ENCODE measurements around the gene SNX20. TPM values are rescaled to one million over a fixed set of nuclear protein-coding genes. Genes with fewer than 3 reads are reported as not detected.

SNX20 gene
- total RNA-seq, 4 donors from 2014 or later: 0.20 to 4.3 (median 2.6) TPM

DNA sequence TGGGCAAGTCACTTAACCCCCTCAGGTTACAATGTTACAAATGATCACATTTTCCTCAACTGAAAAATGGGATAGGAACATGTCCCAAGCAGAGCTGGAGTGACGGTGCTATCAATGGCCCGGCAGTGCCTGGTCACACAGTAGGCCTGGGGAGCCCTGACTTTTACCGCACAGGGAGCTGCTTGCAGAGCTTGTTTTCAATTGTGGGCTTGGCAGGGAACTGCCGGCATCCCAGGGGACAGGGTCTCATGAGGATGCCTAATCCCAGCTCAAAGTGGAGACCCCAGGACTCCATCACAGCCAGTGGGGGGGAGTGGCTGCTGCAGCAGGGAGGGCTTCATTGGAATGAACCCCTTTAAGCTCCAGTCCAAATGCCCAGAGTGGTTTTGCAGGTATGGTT lies 11.4 kb downstream of the SNX20 start:
- TF ChIP-seq POLR2A (IDR thresholded peaks at IDR 0.05) (no peak), POLR2AphosphoS5 (IDR thresholded peaks at IDR 0.05) (no peak), EP300 (IDR thresholded peaks at IDR 0.05; ENCODE audit: low read depth) (no peak)
- TF ChIP-seq, protein P1, sequence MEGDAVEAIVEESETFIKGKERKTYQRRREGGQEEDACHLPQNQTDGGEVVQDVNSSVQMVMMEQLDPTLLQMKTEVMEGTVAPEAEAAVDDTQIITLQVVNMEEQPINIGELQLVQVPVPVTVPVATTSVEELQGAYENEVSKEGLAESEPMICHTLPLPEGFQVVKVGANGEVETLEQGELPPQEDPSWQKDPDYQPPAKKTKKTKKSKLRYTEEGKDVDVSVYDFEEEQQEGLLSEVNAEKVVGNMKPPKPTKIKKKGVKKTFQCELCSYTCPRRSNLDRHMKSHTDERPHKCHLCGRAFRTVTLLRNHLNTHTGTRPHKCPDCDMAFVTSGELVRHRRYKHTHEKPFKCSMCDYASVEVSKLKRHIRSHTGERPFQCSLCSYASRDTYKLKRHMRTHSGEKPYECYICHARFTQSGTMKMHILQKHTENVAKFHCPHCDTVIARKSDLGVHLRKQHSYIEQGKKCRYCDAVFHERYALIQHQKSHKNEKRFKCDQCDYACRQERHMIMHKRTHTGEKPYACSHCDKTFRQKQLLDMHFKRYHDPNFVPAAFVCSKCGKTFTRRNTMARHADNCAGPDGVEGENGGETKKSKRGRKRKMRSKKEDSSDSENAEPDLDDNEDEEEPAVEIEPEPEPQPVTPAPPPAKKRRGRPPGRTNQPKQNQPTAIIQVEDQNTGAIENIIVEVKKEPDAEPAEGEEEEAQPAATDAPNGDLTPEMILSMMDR (IDR thresholded peaks at IDR 0.05): no peak
- Histone ChIP-seq H3K9me3 (peaks cover 15 to 25% of the 10 kb centered on the region in 2 donors), H3K4me3 (no peak overlapping the region), H3K27ac (no peak overlapping the region), H3K36me3 (peaks cover 0 to 8% (median 0%) of the 10 kb centered on the region in 4 donors), H3K27me3 (no peaks in the 10 kb centered on the region), H3K4me1 (peaks cover 0 to 8% (median 4%) of the 10 kb centered on the region in 4 donors)
- no peak for DNase-seq
- in situ Hi-C loops (cut with MboI; ENCODE audit: low pct_ligation_motif_present in 1 of 4, low pct_unique_long_range_greater_than_20kb in 1 of 4, low sequenced_read_pairs in 3 of 4) (loop anchor here (10.0 to 25.0 kb wide), 5 partner anchors 295 to 645 kb away; partner anchors contain the start of genes BRD7 (in 2 of the 4) and CNEP1R1 (in 1 of the 4)), intact Hi-C loops (cut with DNase I; ENCODE audit: low total_unique reads) (loop anchor here (10.0 kb wide), 1 partner anchor 295 kb away; no protein-coding TSS in a partner anchor)
- 100% methylated on average over 4 of the region's 4 CpGs; no CpG with 5 or more reads in 1 of the 2 donors for WGBS, 2 donors (ENCODE audit: low coverage in 1 of 2)

DNA sequence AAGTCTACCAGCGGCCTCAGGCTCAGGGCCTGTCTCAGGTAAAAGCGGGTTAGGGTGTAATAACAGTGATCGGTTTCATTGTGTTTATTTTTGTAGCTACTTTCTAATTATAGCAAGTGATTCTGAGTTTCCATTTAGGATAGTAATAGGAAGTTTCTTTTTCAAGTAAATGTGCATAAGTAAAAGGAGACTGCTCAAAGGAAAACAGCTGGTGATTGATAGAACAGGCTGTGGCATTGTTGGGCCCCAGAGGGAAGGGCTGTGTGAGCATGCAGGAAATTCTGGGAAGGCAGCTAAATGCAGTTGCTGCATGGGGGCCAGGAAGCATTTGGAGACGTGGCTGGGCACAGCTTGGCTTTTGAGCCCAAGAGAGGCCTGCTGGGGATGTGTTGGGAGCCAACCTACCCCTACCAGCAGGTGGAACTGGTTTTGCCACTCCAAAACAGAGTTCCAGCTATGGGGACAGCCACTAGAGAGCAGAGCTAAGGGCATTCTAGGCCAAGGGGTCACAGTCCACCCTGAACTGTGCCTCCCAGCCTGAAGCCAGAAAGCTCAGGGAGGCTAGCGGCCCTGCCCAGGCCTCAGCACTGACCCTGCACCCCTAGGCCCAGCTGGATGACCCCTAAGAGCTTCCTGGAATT lies 12.6 kb downstream of the SNX20 start:
- H3K27me3 ChIP-seq: no peaks in the 10 kb centered on the region
- H3K4me3 ChIP-seq: no peak overlapping the region
- in situ Hi-C loops (cut with MboI; ENCODE audit: low pct_ligation_motif_present in 1 of 4, low pct_unique_long_range_greater_than_20kb in 1 of 4, low sequenced_read_pairs in 3 of 4) (loop anchor here (10.0 to 25.0 kb wide), 5 partner anchors 294 to 644 kb away; partner anchors contain the start of genes BRD7 (in 2 of the 4) and CNEP1R1 (in 1 of the 4)), intact Hi-C loops (cut with DNase I; ENCODE audit: low total_unique reads) (loop anchor here (10.0 kb wide), 1 partner anchor 294 kb away; no protein-coding TSS in a partner anchor)
- TF ChIP-seq POLR2AphosphoS5 (IDR thresholded peaks at IDR 0.05) (no peak), EP300 (IDR thresholded peaks at IDR 0.05; ENCODE audit: low read depth) (no peak), POLR2A (IDR thresholded peaks at IDR 0.05) (no peak)
- TF ChIP-seq, protein P1 (IDR thresholded peaks at IDR 0.05): no peak
- peaks cover 15 to 23% of the 10 kb centered on the region in 2 donors for H3K9me3 ChIP-seq
- peaks cover 0 to 10% (median 6%) of the 10 kb centered on the region in 4 donors for H3K4me1 ChIP-seq
- 75 to 87% methylated on average over 3 to 5 of the region's 5 CpGs for WGBS, 2 donors (ENCODE audit: low coverage in 1 of 2)
- no peak overlapping the region for H3K27ac ChIP-seq
- DNase-seq: no peak
- H3K36me3 ChIP-seq: peaks cover 0 to 3% (median 0%) of the 10 kb centered on the region in 4 donors

DNA sequence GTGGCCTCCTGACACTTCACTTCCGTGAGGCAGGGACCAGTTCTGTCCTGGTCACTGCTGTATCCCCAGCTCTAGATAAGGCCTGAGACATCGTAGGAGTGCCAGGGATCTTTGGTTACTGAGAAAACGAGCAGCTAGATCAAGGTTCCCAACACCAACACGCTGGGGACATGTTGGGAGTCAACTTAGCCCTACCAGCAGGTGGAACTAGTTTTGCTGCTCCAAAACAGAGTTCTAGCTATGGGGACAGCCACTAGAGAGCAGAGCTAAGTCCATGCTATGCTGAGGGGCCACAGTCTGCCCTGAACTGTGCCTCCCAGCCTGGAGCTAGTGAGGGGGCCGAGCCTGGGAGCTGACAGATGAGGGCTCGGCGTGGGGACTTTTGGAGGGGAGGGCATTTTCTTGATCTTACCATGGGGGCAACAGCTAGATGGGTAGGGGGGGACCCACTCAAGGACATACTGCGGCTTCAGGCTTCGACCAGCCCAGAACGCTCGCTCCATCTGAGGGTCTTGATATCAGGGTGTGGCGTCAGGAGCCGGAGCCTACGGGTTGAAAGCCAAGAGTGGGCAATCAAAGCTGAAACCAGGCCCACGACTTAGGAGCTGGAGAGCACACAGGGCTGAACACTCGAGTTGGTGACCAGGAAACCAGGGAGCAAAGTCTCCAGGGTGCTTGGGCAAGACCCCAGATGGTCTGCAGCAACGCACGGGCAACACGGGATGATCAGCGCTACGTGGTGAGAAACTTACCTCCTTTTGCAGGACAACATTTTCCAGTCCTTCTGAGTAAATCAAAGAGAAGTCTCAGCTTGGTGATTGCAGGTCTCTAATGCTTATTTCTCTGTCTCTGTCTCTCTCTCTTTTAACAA lies 13.4 kb downstream of the SNX20 start:
- H3K36me3 ChIP-seq: no peaks in the 10 kb centered on the region
- TF ChIP-seq EP300 (IDR thresholded peaks at IDR 0.05; ENCODE audit: low read depth) (no peak), POLR2A (IDR thresholded peaks at IDR 0.05) (no peak), POLR2AphosphoS5 (IDR thresholded peaks at IDR 0.05) (no peak)
- TF ChIP-seq, protein P1 (IDR thresholded peaks at IDR 0.05): no peak
- H3K9me3 ChIP-seq: peaks cover 10 to 15% of the 10 kb centered on the region in 2 donors
- WGBS, 2 donors (ENCODE audit: low coverage in 1 of 2): 40 to 90% methylated on average over 2 to 21 of the region's 21 CpGs
- intact Hi-C loops (cut with DNase I; ENCODE audit: low total_unique reads): loop anchor here (10.0 kb wide), 1 partner anchor 293 kb away; no protein-coding TSS in a partner anchor
- H3K4me1 ChIP-seq: peaks cover 0 to 10% (median 6%) of the 10 kb centered on the region in 4 donors
- H3K27me3 ChIP-seq: no peaks in the 10 kb centered on the region
- H3K27ac ChIP-seq: no peak overlapping the region
- no peak for DNase-seq
- in situ Hi-C loops (cut with MboI; ENCODE audit: low pct_ligation_motif_present in 1 of 4, low pct_unique_long_range_greater_than_20kb in 1 of 4, low sequenced_read_pairs in 3 of 4): loop anchor here (10.0 to 25.0 kb wide), 5 partner anchors 293 to 643 kb away; partner anchors contain the start of genes BRD7 (in 2 of the 4) and CNEP1R1 (in 1 of the 4)
- H3K4me3 ChIP-seq: no peak overlapping the region

Measured in transverse colon (tissue), 4 donors.